ENCODE results near the gene SLAMF9. TPM values are rescaled to one million over a fixed set of nuclear protein-coding genes. Genes with fewer than 3 reads are reported as not detected.

Gene SLAMF9
- total and polyA plus RNA-seq, 2 donors (not counting 3 experiments of a cell fraction or from before 2014, with no cell fraction given) = not detected

GRCh38 chr1:159939678-159940002, 14.4 kb downstream of the SLAMF9 start:
- dilution Hi-C loops (cut with MboI; ENCODE audit: extremely low pct_ligation_motif_present, low sequenced_read_pairs) = no loop called here
- no peaks in the 10 kb centered on the region for H4K20me1 ChIP-seq (replicated peaks; ENCODE audit: control insufficient read depth, extremely low read depth, insufficient read depth, low read length)
- DNase-seq (ENCODE audit: low read depth, low spot score) (no peak), FAIRE-seq (no peak)
- H3K9ac ChIP-seq (replicated peaks; ENCODE audit: extremely low read depth, insufficient read depth, low read length) = no peak overlapping the region
- no peak overlapping the region for H3K4me2 ChIP-seq (ENCODE audit: insufficient read depth, low read length)
- no TSS peak for BruUV-seq (replicated peaks)
- no peaks in the 10 kb centered on the region for H3K4me1 ChIP-seq (ENCODE audit: control insufficient read depth, extremely low read depth, insufficient read depth, low read length)
- intact Hi-C loops (cut with micrococcal nuclease) = loop anchor here (5.0 kb wide), 1 partner anchor 158 kb away; the partner anchor contains the start of gene IGSF8
- ChIA-PET POLR2A (no interaction called here), CTCF (interaction anchor here (1.5 to 13.3 kb wide), 3 partner anchors 47 to 141 kb away, joined by 3 to 169 read pairs (median 7); no protein-coding TSS in a partner anchor)
- H3K36me3 ChIP-seq (ENCODE audit: control insufficient read depth in 2 of 2, extremely low read depth in 1 of 2, insufficient read depth in 2 of 2, low read length in 2 of 2) = no peaks in the 10 kb centered on the region
- no peak overlapping the region for H3K27ac ChIP-seq (ENCODE audit: insufficient read depth, low read depth, low read length)
- no peak overlapping the region for H3K4me3 ChIP-seq (replicated peaks in 1 of 3; ENCODE audit: insufficient read depth in 1 of 3, low read depth in 1 of 3, low read length in 3 of 3)
- H2AFZ ChIP-seq (ENCODE audit: low read depth, low read length) = no peak overlapping the region
- no peaks in the 10 kb centered on the region for H3K9me1 ChIP-seq (replicated peaks; ENCODE audit: control insufficient read depth, extremely low read depth, insufficient read depth, low read length)
- H3K79me2 ChIP-seq (ENCODE audit: control insufficient read depth, insufficient read depth, low read length) = no peaks in the 10 kb centered on the region
- TF ChIP-seq GATA2 (IDR thresholded peaks at IDR 0.05; ENCODE audit: insufficient read depth, insufficient read length, low read depth, low read length) = no peak
- TF ChIP-seq POLR2AphosphoS5 (IDR thresholded peaks at IDR 0.05; ENCODE audit: insufficient read depth, low read depth, low read length) = no peak
- no peaks in the 10 kb centered on the region for H3K9me3 ChIP-seq (replicated peaks; ENCODE audit: control insufficient read depth, insufficient read depth, low read length)
- peaks cover 11 to 21% of the 10 kb centered on the region in 2 experiments for H3K27me3 ChIP-seq (ENCODE audit: control insufficient read depth in 2 of 2, insufficient read depth in 2 of 2, low read length in 2 of 2)

DNA sequence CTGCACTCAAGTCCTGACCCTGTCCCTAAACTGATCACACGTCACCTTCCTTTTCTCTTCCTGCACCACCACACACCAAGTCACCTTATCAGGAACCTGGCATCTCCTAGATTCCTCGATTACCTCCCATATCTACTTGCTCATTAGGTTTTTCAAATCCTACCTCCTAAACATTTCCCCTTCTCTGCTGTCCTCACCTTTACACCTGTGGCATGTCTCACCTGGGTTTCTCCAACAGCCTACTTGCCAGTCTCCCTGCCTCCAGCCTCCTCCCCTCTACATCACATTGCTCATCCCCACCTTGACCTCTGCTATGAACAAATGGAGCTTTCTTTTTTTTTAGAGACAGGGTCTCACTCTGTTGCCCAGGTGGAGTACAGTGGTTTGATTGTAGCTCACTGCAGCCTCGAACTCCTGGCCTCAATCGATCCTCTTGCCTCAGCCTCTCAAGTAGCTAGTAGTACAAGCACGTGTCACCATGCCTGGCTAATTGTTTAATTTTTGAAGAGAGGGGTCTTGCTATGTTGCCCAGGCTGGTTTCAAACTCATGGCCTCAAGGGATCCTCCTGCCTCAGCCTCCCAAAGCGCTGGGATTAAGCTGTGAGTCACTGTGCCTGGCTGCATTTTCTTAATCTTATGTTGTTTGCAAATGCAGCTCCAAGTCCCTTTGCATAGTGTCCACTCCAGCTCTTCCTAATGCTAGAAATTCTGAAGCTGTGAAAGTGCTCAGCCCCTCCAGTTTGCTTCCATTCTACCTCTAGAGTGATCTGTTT, 14.9 kb downstream of the SLAMF9 start:
- TF ChIP-seq JUN (IDR thresholded peaks at IDR 0.05; ENCODE audit: borderline replicate concordance, insufficient read depth, insufficient read length, low read depth) = no peak

More for the DNA sequence above, 14.9 kb downstream of the SLAMF9 start:
- H3K4me3 ChIP-seq (replicated peaks in 1 of 3; ENCODE audit: insufficient read depth in 1 of 3, low read depth in 1 of 3, low read length in 3 of 3) = no peak overlapping the region
- dilution Hi-C loops (cut with MboI; ENCODE audit: extremely low pct_ligation_motif_present, low sequenced_read_pairs) = no loop called here
- H2AFZ ChIP-seq (ENCODE audit: low read depth, low read length) = no peak overlapping the region
- no TSS peak for BruUV-seq (replicated peaks)
- intact Hi-C loops (cut with micrococcal nuclease) = loop anchor here (5.0 kb wide), 1 partner anchor 158 kb away; the partner anchor contains the start of gene IGSF8
- no peak overlapping the region for H3K27ac ChIP-seq (ENCODE audit: insufficient read depth, low read depth, low read length)
- FAIRE-seq (no peak), DNase-seq (ENCODE audit: low read depth, low spot score) (no peak)
- no peaks in the 10 kb centered on the region for H4K20me1 ChIP-seq (replicated peaks; ENCODE audit: control insufficient read depth, extremely low read depth, insufficient read depth, low read length)
- H3K9ac ChIP-seq (replicated peaks; ENCODE audit: extremely low read depth, insufficient read depth, low read length) = no peak overlapping the region
- H3K9me1 ChIP-seq (replicated peaks; ENCODE audit: control insufficient read depth, extremely low read depth, insufficient read depth, low read length) = no peaks in the 10 kb centered on the region
- peaks cover 5 to 18% of the 10 kb centered on the region in 2 experiments for H3K27me3 ChIP-seq (ENCODE audit: control insufficient read depth in 2 of 2, insufficient read depth in 2 of 2, low read length in 2 of 2)
- H3K4me2 ChIP-seq (ENCODE audit: insufficient read depth, low read length) = no peak overlapping the region
- no peaks in the 10 kb centered on the region for H3K79me2 ChIP-seq (ENCODE audit: control insufficient read depth, insufficient read depth, low read length)
- CTCF ChIA-PET = interaction anchor here (0.8 to 13.3 kb wide), 4 partner anchors 13 to 140 kb away, joined by 3 to 169 read pairs (median 6); no protein-coding TSS in a partner anchor
- POLR2A ChIA-PET = no interaction called here
- no peaks in the 10 kb centered on the region for H3K9me3 ChIP-seq (replicated peaks; ENCODE audit: control insufficient read depth, insufficient read depth, low read length)
- H3K4me1 ChIP-seq (ENCODE audit: control insufficient read depth, extremely low read depth, insufficient read depth, low read length) = no peaks in the 10 kb centered on the region
- H3K36me3 ChIP-seq (ENCODE audit: control insufficient read depth in 2 of 2, extremely low read depth in 1 of 2, insufficient read depth in 2 of 2, low read length in 2 of 2) = no peaks in the 10 kb centered on the region

All from endothelial cell of umbilical vein (primary cell).